Stimulated activated CD4-positive, alpha-beta T cell treated with anti-CD3 and anti-CD28 coated beads, Interleukin-2, amount 100 ng/mL, for 4 hours (primary cell): ENCODE data around the gene BNC2.

ENCODE experiments used
- DNase-seq: peaks from one replicate; pipeline ENCODE4 v3.0.0-alpha.2; 2020; ENCODE audit warnings: low read depth

BNC2 gene

GRCh38 chr9:16595227-16595626 is 275.2 kb downstream of the BNC2 start:
- no peak for DNase-seq

GRCh38 chr9:16594787-16595186 is 275.7 kb downstream of the BNC2 start:
- no peak for DNase-seq

GRCh38 chr9:16593746-16594145 is 276.7 kb downstream of the BNC2 start:
- no peak for DNase-seq

GRCh38 chr9:16591092-16591491 is 279.4 kb downstream of the BNC2 start:
- DNase-seq: no peak

GRCh38 chr9:16585591-16585990 is 284.9 kb downstream of the BNC2 start:
- no peak for DNase-seq

- DNase-seq: no peak
Measured at GRCh38 chr9:16579872-16580432, 290.5 kb downstream of the BNC2 start.

- DNase-seq: no peak
Measured at GRCh38 chr9:16575986-16576245, 294.6 kb downstream of the BNC2 start.

- DNase-seq: no peak
Measured at GRCh38 chr9:16575142-16575985, 295.1 kb downstream of the BNC2 start.

- no peak for DNase-seq
Measured at GRCh38 chr9:16572005-16572734, 298.3 kb downstream of the BNC2 start.

- no peak for DNase-seq
Measured at GRCh38 chr9:16571127-16571802, 299.2 kb downstream of the BNC2 start.

- DNase-seq: no peak
Measured at GRCh38 chr9:16563446-16563845, 307.0 kb downstream of the BNC2 start.

GRCh38 chr9:16561121-16561520 is 309.3 kb downstream of the BNC2 start:
- DNase-seq: no peak

GRCh38 chr9:16559418-16560188 is 310.9 kb downstream of the BNC2 start:
- DNase-seq: no peak

- DNase-seq: no peak
Measured at GRCh38 chr9:16555802-16556201, 314.7 kb downstream of the BNC2 start.

- no peak for DNase-seq
Measured at GRCh38 chr9:16553869-16554540, 316.5 kb downstream of the BNC2 start.

GRCh38 chr9:16552252-16552651 is 318.2 kb downstream of the BNC2 start:
- DNase-seq: no peak

- no peak for DNase-seq
Measured at GRCh38 chr9:16551692-16552091, 318.8 kb downstream of the BNC2 start.

- no peak for DNase-seq
Measured at GRCh38 chr9:16545639-16546038, 324.8 kb downstream of the BNC2 start.

GRCh38 chr9:16544842-16545241 is 325.6 kb downstream of the BNC2 start:
- DNase-seq: no peak

- no peak for DNase-seq
Measured at GRCh38 chr9:16543686-16544085, 326.8 kb downstream of the BNC2 start.

GRCh38 chr9:16543225-16543624 is 327.2 kb downstream of the BNC2 start:
- DNase-seq: no peak
